CD4-positive, alpha-beta T cell treated with Interleukin-15 for 4 hours (primary cell): ENCODE measurements around the gene RBM4B.

Experiments used
- DNase-seq: peaks from one replicate; pipeline ENCODE4 v3.0.0-alpha.2; 2020; ENCODE audit warnings: low spot score

RBM4B gene

GRCh38 chr11:66686801-66687750, 9.4 kb upstream of the RBM4B start:
- DNase-seq, result no peak

- DNase-seq, result no peak
These were observed 8.6 kb upstream of the RBM4B start for GRCh38 chr11:66686100-66686785.

DNA sequence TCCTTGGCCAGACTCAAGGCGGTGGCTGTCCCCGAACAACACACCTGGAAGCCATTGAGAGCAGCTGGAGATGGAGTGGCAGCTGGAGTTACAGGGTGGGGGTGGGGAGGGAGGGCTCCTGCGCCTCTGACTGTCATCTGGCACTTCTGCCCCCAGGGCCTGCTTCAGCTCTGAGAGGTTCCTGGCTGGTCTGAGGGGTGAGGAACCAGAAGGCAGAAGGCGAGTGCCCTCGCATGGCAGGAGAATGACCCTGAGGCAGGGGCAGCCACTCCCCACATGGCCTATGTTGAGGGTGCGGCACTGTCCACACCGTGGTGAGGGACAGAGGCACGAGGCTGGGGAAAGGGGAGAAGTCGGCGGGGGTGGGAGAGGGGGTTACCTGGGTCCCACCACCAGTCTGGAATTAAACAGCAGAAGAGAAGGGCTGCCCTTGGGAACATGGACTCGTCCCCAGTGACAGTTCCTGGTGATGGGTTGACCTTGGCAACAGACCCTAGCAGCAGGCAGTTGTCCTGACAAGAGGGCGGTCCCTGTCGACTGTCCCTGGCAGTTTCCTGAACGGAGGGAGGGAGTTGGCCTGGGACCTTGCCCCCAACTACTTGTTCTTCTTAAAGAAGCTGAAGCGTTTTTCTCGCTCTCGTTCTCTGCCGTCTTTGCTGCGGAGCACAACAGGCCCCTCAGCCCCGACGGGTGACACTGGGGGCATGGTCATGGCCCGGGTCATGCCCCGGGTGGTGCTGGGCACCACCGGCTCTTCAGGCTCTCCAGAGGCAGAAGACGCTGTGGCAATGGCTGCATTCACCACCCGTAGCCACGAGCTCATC, 7.8 kb upstream of the RBM4B start:
- DNase-seq, result no peak

DNA sequence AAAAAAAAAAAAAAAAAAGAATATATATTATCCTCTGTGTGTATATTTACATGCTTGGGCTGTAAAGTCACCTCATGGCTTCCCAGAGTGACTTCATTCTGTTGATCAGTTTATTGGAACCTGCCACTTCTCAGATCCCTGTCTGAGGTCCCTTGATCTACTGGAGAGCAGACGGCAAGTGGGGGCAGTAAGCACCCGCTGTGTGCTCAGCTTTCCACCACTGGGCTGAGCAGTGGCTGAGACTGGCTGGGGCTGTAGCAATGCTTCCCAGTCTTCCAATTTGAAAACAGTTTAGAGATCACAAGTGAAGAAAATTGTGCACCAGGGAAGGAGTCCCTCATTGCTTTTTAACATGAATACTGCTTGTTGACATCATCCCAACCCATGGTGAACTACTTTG, 6.9 kb upstream of the RBM4B start:
- no peak for DNase-seq

DNA sequence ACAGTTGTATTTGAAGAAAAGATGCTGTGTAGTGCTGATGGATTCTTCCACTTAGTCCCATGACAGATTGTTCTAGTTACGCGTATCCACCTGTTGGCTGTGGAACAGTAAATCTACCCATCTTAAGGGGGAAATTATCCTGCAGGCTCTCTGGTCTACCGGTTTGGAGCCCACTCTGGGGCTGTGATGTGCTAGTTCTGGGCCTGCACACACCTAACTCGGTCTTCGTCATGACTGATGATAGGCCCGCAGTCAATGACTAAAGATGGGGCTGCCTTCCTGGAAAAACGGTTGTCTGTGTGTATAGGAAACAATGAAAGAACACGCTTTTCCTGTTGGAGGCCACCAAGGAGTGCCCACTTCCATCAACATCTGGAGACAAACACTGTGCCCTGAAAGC, 6.2 kb upstream of the RBM4B start:
- no peak for DNase-seq

- DNase-seq, result no peak
These were observed 3.4 kb upstream of the RBM4B start for GRCh38 chr11:66680966-66681645.

DNA sequence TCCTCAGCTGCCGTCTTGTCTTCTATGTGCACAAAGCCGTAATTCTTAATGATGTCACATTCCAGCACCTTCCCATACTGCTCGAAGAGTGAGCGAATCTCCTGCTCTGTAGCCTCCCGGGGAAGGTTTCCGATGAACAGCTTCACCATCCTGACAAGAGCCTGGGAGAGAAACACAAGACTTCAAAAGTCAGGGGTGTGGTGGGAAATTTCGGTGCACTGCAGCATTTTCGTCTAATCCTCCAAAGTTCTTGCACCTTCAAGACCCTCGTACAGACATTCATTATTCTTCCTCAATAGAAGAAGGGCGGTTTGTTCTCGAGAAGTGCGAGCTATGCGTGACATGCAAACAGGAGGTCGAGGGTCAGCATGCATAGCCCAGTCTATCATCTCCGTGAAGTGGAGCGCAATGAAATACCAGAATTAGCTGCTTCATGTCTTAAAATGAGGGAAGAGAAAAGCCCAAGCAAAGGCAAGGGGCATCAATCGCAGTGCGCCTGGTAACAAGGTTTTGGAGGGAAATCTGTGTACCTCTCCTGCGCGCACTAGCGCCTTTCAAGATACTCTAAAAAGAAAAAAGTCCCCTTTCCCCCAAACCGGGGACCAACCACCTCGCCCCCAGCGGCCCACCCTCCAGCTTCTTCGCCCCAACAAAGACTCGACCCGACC, 622 bp downstream of the RBM4B start:
- no peak for DNase-seq

GRCh38 chr11:66676282-66676919, 1.3 kb downstream of the RBM4B start:
- DNase-seq, result no peak

GRCh38 chr11:66674964-66675602, 2.6 kb downstream of the RBM4B start:
- DNase-seq, result no peak

DNA sequence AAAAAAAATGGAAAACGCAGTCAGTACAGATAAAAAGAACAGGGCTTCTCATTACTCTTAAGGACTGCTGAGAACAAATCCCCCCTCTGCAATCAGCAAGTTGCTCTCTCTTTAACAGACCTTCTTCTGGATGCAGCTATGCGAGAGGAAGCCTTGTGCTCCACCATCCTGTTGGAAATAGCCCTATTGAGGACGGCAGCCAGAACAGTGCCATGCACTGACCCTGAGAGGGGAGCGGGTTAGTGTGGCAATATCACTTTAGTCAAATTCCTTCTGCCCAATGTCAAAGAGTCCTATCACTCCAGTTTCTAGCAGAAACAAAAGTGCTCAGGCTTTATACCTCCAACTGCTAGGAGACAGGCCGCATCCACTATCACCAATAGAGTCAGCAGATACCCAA, 6.9 kb downstream of the RBM4B start:
- DNase-seq, result no peak

GRCh38 chr11:66665369-66665768, 12.3 kb downstream of the RBM4B start:
- DNase-seq, result no peak

- no peak for DNase-seq
These were observed 13.9 kb downstream of the RBM4B start for GRCh38 chr11:66663741-66664296.

DNA sequence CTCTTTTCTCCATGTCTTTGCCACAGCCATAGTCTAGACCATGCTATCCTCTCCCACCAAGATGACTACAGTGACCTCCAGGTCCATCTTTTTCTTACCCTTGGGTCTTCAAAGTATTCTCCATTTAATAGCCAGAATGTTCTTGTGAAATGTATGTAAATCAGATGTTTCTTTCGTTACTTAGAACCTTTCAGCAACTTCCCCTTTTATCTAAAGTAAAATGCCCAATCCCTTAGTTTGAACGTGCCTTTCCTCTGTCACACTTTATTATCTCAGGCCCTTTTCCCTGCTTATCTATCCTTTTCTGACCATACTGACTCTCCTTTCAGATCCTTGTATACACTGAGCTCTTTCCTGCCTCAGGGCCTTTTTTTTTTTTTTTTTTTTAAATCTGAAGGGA, 17.9 kb downstream of the RBM4B start:
- no peak for DNase-seq

- DNase-seq, result no peak
These were observed 24.6 kb downstream of the RBM4B start for GRCh38 chr11:66653123-66653522.

- no peak for DNase-seq
These were observed 25.0 kb downstream of the RBM4B start for GRCh38 chr11:66652651-66653050.

DNA sequence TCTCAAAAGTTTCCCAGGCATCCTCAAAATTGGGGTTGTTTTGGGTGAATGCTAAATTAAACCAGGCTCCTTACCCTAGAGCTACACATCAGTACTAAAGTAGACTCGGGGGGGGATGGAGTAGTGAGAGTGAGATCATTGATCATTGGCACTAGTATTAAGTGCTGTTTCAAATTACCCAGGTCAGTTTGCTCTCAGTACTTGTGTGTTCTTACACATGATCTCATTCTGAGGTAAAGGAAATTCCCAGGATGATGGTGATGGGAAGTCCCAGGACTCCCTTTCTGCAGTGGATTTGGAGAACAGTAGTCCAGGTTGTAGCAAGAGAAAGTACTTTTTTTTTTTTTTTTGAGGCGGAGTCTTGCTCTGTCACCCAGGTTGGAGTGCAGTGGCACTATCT, 26.7 kb downstream of the RBM4B start:
- DNase-seq, result no peak

DNA sequence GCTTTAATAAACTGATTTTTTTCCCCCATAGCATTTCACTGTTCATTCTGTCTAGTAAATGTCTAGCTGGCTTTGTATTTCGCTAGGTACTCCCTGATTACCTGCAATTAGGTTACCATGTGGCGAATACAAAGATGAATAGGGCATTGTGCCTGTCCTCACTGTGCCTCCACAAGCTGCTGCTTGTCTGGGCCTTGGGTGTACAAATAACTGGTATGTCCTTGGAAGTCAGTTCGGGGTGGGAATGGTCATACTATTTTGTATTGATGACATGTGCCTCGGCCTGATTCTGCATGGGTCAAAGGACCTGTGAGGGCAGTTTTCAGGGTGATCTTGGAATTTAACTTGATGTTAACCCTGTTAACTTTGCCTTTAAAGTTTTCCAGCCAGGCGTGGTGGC, 27.8 kb downstream of the RBM4B start:
- no peak for DNase-seq

GRCh38 chr11:66646828-66647227, 30.9 kb downstream of the RBM4B start:
- no peak for DNase-seq

DNA sequence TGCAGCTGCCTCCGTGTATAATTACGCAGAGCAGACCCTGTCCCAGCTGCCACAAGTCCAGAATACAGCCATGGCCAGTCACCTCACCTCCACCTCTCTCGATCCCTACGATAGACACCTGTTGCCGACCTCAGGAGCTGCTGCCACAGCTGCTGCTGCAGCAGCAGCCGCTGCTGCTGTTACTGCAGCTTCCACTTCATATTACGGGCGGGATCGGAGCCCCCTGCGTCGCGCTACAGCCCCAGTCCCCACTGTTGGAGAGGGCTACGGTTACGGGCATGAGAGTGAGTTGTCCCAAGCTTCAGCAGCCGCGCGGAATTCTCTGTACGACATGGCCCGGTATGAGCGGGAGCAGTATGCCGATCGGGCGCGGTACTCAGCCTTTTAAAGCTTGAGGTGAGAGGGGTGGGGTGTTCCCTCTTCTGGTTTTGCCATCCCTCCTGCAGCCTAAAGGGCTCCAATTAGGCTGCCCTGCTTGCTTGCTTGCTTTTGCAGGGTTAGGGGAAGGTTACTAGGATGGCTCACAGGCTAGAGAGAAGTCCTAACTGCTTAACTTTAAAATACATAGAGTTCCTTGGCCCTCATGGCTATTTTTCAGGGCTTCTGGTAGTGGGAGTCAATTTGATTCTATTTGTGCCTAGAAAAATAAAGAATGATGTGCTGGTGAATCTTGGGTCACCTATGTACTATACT, 33.8 kb downstream of the RBM4B start:
- DNase-seq, result no peak
